Heart right ventricle (tissue), 16 donors: ENCODE results near the gene HPRT1. TPM values are rescaled to one million over a fixed set of nuclear protein-coding genes. Genes with fewer than 3 reads are reported as not detected.

Source experiments
- ATAC-seq, 8 donors: fragments of 200-7000 bp; cut with Tn5 transposase; one replicate each; pipeline ENCODE4 v1.9.1; 2020; ENCODE audit warnings: mild to moderate bottlenecking in 8 of 8, moderate library complexity in 8 of 8, moderate number of reproducible peaks in 1 of 8
- DNase-seq, 2 donors: peaks; one replicate each; pipeline ENCODE4 v3.0.0-alpha.2; 2020
- H3K27ac ChIP-seq, 10 donors: fragments of 200-600 bp; sonication (generic) in 2 of 10; one replicate each; pipeline versions ENCODE4 v1.5.0 to v1.8.0; 2020 to 2022; ENCODE audit warnings: mild to moderate bottlenecking in 3 of 10
- H3K27me3 ChIP-seq, 7 donors: fragments of 200-600 bp; one replicate each; pipeline ENCODE4 v1.8.0; 2021 to 2022; ENCODE audit warnings: mild to moderate bottlenecking in 2 of 7
- H3K36me3 ChIP-seq, 9 donors: fragments of 200-600 bp; sonication (generic) in 1 of 9; one replicate each; pipeline versions ENCODE4 v1.5.0 to v1.8.0; 2020 to 2022; ENCODE audit warnings: mild to moderate bottlenecking in 2 of 9
- H3K4me1 ChIP-seq, 9 donors: fragments of 200-600 bp; sonication (generic) in 1 of 9; one replicate each; pipeline versions ENCODE4 v1.5.0 to v1.8.0; 2020 to 2022; ENCODE audit warnings: mild to moderate bottlenecking in 4 of 9
- H3K4me3 ChIP-seq, 10 donors: fragments of 200-600 bp; sonication (generic) in 2 of 10; one replicate each; pipeline versions ENCODE4 v1.5.0 to v1.8.0; 2020 to 2022; ENCODE audit warnings: mild to moderate bottlenecking in 7 of 10, moderate library complexity in 2 of 10
- H3K9me3 ChIP-seq, 11 donors: fragments of 200-600 bp in 10 of 11; sonication (generic) in 2 of 11; one replicate each; pipeline versions ENCODE4 v1.5.0 to v1.8.0; 2013 to 2022; ENCODE audit warnings: mild to moderate bottlenecking in 2 of 11, control low read depth in 1 of 11, moderate library complexity in 1 of 11
- WGBS, 2 donors: extraction: QIAGEN DNeasy Blood & Tissue Kit; methylation state at CpG; one replicate each; pipeline ENCODE4 v1.1.7; 2013; ENCODE audit warnings: inconsistent platforms in 1 of 2; 5-methylcytosine and 5-hydroxymethylcytosine counted together
- intact Hi-C, 10 donors: fragments of 100-400 bp; cut with DNase I; formaldehyde crosslinking; loops; one replicate each; pipeline versions ENCODE4 v1.11.1 to v1.14.2; 2022
- polyA plus RNA-seq, 2 donors: library from polyadenylated mRNA; stranded (reverse); fragments of 200-250 nt; gene quantifications; one replicate each; pipeline ENCODE4 v1.2.3, GENCODE V29; 2013
- total RNA-seq, 10 donors: library from RNA; stranded (reverse); fragmentation: NEBNext Ultra II Directional in 3 of 10; extraction: Animal tissue kit (Norgen Biotek cat#: 25700) in 3 of 10; gene quantifications; one replicate each; pipeline versions ENCODE4 v1.2.1 to v1.2.4, GENCODE V29; 2021 to 2023
- TF ChIP-seq, protein P1 (sequence below), 9 donors: fragments of 200-600 bp; sonication (generic) in 2 of 9; IDR thresholded peaks; one replicate each; pipeline versions ENCODE4 v1.5.0 to v1.8.0; 2021 to 2022; ENCODE audit warnings: antibody characterized with exemption in 9 of 9, mild to moderate bottlenecking in 5 of 9, moderate library complexity in 1 of 9
- donor health status: Arrhythmogenic right ventricular cardiomyopathy.
- donor health status: ischemic (EF 13 %, LVEDD 7.1; RV severe dilation, severe dysfunction).
- donor health status: healthy with polysubstance abuse.
- donor health status: DM: no; HTN: yes; CAD: no.
- donor health status: DM: no; HTN: no; CAD: no.
- donor health status: ischemic (EF 25% LVEDD 6.9; RV normal size, moderate dysfunction).
- donor health status: ischemic (EF 25% LVEDD 5.7; RV mildly dilated, moderate dysfunction).
- donor health status: healthy.
- donor health status: DM: yes; HTN: yes; CAD: no.
- donor health status: Ischemic cardiomyopathy.
- donor health status: ischemic (EF 35%, LVEDD 5.7; RV mildly dilated, moderate dysfunction).
- donor health status: nonischemic (EF 11% LVEDD 7.7; RV severe dilation, severe dysfunction).
- donor health status: DM: yes; HTN: yes; CAD: no.
- donor health status: PGD.
- donor health status: ischemic (EF 29% LVEDD 5.4; RV normal size, mild dysfunction).
- donor health status: nonischemic (EF 23%, LVEDD 6.1; RV moderate dilation, normal function).

HPRT1 gene
- total and polyA plus RNA-seq, 12 donors: 17.0 to 29.6 (median 25.6) TPM

DNA sequence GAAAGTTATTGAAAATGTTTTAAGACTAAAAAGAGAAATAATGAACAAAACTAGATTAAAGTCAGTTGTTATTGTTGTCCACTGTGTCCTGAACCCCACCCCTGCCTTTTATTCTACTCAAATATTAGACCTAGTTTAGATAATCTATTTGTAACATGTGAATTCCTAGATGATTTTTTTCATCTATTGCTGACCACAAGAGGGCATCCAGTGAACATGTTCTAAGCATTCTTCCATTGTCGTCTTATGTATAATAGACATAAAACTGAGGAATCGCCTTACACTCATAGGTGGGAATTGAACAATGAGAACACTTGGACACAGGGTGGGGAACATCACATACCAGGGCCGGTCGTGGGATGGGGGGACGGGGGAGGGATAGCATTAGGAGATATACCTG lies 36.4 kb upstream of the HPRT1 start:
- peaks cover 0 to 69% (median 0%) of the 10 kb centered on the region in 9 donors for H3K36me3 ChIP-seq
- WGBS, 2 donors: 52 to 62% methylated on average over 5 of the region's 5 CpGs
- no peak overlapping the region for H3K4me3 ChIP-seq
- intact Hi-C loops: loop anchor here in 1 of 10 donors (5.0 kb wide), 1 partner anchor 349 kb away; no protein-coding TSS in a partner anchor
- H3K27ac ChIP-seq: no peak overlapping the region
- peaks cover 0 to 14% (median 0%) of the 10 kb centered on the region in 7 donors for H3K27me3 ChIP-seq
- ATAC-seq (no peak), DNase-seq (no peak)
- no peaks in the 10 kb centered on the region for H3K4me1 ChIP-seq
- TF ChIP-seq, protein P1, sequence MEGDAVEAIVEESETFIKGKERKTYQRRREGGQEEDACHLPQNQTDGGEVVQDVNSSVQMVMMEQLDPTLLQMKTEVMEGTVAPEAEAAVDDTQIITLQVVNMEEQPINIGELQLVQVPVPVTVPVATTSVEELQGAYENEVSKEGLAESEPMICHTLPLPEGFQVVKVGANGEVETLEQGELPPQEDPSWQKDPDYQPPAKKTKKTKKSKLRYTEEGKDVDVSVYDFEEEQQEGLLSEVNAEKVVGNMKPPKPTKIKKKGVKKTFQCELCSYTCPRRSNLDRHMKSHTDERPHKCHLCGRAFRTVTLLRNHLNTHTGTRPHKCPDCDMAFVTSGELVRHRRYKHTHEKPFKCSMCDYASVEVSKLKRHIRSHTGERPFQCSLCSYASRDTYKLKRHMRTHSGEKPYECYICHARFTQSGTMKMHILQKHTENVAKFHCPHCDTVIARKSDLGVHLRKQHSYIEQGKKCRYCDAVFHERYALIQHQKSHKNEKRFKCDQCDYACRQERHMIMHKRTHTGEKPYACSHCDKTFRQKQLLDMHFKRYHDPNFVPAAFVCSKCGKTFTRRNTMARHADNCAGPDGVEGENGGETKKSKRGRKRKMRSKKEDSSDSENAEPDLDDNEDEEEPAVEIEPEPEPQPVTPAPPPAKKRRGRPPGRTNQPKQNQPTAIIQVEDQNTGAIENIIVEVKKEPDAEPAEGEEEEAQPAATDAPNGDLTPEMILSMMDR (IDR thresholded peaks at IDR 0.05): peak in 6 of 9 donors; percentile 12 to 43 (median 22)
- no peaks in the 10 kb centered on the region for H3K9me3 ChIP-seq

- Histone ChIP-seq H3K36me3 (peaks cover 0 to 65% (median 0%) of the 10 kb centered on the region in 9 donors), H3K27me3 (peaks cover 0 to 26% (median 0%) of the 10 kb centered on the region in 7 donors), H3K9me3 (no peaks in the 10 kb centered on the region), H3K4me3 (no peak overlapping the region), H3K4me1 (no peaks in the 10 kb centered on the region), H3K27ac (no peak overlapping the region)
- ATAC-seq (no peak), DNase-seq (no peak)
- WGBS, 2 donors: 80 to 81% methylated on average over 5 of the region's 5 CpGs
- TF ChIP-seq, protein P1 (IDR thresholded peaks at IDR 0.05): no peak
- intact Hi-C loops: no loop called here
Observed at GRCh38 chrX:134426281-134426680, 33.7 kb upstream of the HPRT1 start.

DNA sequence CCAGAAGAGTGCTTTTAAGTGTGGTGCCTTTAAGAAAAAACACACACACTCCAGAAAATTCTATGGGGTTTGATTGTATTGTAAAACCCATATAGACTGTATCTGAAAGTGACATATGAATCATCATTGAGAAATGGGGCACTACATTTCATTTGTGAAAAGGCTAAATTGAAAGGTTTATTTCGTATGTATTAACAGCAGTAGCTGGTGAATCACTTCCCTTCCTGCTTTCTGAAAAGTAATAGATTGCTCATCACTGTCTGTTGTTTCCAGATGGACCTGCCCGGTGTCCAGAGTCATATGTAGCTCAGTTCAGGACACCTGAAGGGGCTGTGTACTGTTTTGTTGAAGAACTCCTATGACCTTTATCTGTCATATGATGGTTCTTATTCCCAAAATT lies 28.1 kb upstream of the HPRT1 start:
- Histone ChIP-seq H3K27me3 (peaks cover 0 to 12% (median 0%) of the 10 kb centered on the region in 7 donors), H3K4me1 (no peaks in the 10 kb centered on the region), H3K9me3 (no peaks in the 10 kb centered on the region), H3K27ac (no peak overlapping the region), H3K36me3 (peaks cover 0 to 33% (median 0%) of the 10 kb centered on the region in 9 donors), H3K4me3 (no peak overlapping the region)
- TF ChIP-seq, protein P1 (IDR thresholded peaks at IDR 0.05): no peak
- DNase-seq (no peak), ATAC-seq (no peak)
- intact Hi-C loops: no loop called here
- 84 to 91% methylated on average over 2 of the region's 2 CpGs for WGBS, 2 donors

DNA sequence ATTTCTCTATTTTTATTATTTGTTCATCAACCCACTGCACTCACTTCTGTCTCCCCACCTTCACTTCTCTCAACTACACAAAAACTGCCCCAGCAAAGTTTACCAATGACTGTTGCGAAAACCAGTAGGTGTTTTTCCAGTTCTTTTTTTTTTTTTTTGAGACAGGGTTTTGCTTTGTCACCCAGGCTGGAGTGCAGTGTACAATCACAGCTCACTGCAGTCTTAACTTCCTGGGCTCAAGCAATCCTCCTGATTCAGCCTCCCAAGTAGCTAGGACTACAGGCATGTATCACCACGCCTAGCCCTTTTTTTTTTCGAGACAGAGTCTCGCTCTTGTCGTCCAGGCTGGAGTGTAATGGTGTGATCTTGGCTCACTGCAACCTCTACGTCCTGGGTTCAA lies 24.1 kb upstream of the HPRT1 start:
- Histone ChIP-seq H3K4me3 (no peak overlapping the region), H3K27ac (no peak overlapping the region), H3K9me3 (no peaks in the 10 kb centered on the region), H3K27me3 (no peaks in the 10 kb centered on the region), H3K36me3 (peaks cover 0 to 7% (median 0%) of the 10 kb centered on the region in 9 donors), H3K4me1 (no peaks in the 10 kb centered on the region)
- no peak for ATAC-seq
- intact Hi-C loops: no loop called here
- no peak for DNase-seq
- 99% methylated on average over 6 of the region's 6 CpGs for WGBS, 2 donors
- TF ChIP-seq, protein P1 (IDR thresholded peaks at IDR 0.05): no peak
